ENCODE measurements around the gene MAGEA2B.
"Not testable (repeated sequence)": the region's sequence is repeated elsewhere in the genome, so short reads cannot be mapped to it uniquely, and the experiment has no call there.

Gene MAGEA2B

DNA sequence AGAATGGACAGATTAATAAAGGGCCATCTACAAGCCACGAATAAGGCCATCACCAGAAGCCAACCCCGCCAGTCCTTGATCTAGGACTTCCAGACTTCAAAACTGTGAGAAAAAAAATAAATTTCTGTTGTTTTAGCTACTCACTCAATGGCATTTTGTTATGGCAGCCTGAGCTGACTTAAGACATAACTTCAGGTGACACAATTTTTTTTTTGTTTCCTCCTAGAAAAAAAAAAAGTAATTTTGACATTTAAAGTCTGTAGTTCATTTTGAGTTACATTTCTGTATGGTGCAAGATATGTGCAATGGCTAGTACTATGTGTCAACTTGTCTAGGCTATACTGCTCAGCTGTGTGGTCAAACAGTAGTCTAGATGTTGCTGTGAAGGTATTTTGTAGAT, 44.5 kb downstream of the MAGEA2B start, which contains the start of gene CSAG3:
TSS of gene CSAG3 (plus strand) at position 301 of the 400 bp plus-strand sequence.
- DNase-seq (ENCODE audit: low spot score): not testable (repeated sequence)

DNA sequence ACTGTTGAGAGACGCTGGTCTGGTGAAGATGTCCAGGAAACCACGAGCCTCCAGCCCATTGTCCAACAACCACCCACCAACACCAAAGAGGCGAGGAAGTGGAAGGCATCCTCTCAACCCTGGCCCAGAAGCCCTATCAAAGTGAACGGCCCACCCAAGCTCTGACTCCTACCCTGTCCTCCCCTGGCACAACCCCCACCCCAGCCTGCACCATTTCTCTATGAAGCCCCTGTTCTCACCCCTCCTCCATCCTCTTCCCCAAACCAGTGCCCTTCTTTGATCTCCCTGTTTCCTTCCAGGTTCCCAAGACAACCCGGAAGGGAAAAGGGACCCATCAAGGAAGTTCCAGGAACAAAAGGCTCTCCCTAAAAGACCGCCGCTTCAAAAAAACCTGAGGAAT, 45.1 kb downstream of the MAGEA2B start:
- DNase-seq (ENCODE audit: low spot score): not testable (repeated sequence)

DNA sequence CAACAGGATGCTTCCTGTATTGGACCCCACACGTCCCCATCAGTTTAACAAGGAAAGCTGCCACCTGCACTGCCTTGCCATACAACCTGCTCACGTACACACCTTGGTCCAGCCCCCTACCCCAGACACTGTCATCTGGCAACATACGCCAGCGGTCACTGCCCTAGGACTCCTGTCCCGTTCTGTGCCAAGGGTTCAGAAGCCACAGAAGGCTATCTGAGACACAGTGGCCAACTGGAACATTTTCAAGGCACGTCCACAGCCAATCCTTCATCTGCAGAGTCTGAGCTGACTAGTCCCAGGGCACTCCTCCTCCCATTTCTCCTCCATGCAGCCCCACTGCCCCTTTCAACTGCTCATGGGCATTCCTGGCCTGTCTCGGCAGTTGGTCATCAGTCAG, 47.2 kb downstream of the MAGEA2B start:
- not testable (repeated sequence) for DNase-seq (ENCODE audit: low spot score)

DNA sequence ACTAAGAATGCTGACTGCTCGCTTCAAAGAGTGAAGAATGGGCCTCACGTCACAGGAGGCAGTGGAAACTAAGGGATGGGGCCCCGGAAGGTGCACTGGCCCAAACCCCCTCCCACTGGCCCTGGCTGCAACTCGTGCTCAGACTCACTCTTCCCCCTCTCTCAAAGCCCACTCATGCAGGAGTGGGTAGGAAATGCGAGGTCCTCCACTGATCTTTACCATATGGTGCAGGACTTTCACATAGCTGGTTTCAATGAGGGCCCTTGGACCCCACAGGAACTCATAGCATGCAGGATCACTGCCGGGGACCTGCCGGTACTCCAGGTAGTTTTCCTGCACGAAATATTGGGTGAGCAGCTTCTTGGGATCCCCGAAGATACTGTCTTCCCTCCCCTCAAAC, 52.1 kb downstream of the MAGEA2B start:
- DNase-seq (ENCODE audit: low spot score): not testable (repeated sequence)

Measured in CD4-positive, alpha-beta T cell treated with Interleukin-2 at 100 ng/mL for 4 hours (primary cell).